ENCODE data around the gene M1AP.

Gene M1AP

GRCh38 chr2:74560591-74560990 lies 87.5 kb downstream of the M1AP start:
- no peak for DNase-seq (ENCODE audit: low read depth)
- TF ChIP-seq CTCF (conservative IDR thresholded peaks at IDR 0.05; ENCODE audit: low read length) = no peak

DNA sequence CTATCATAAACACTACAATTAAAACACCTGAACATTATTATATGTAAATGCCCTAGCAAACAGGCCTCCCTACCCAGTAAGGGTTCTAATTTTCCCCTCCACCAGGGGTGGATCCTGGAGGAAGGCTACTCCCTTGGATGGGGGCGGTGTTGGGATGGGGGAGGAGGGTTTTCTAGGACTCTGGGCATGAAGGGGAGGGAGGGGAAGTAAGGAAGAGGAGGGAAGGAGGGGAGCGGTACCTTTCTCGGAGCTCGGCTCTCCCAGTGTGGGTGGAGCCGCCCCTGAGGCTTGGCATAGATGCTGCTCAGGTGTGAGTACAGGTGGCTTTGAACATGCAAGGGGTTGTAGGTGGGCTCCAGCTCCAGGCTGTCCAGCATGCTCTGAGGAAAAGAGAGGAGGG lies 88.2 kb downstream of the M1AP start:
- no peak overlapping the region for H3K4me3 ChIP-seq (ENCODE audit: low read length)
- no peak for TF ChIP-seq CTCF (conservative IDR thresholded peaks at IDR 0.05; ENCODE audit: low read length)
- DNase-seq (ENCODE audit: low read depth) = no peak

More at GRCh38 chr2:74560591-74560990, 87.5 kb downstream of the M1AP start:
- H3K4me3 ChIP-seq (ENCODE audit: low read length) = no peak overlapping the region

GRCh38 chr2:74558284-74559230 lies 89.6 kb downstream of the M1AP start:
- no peak overlapping the region for H3K4me3 ChIP-seq (ENCODE audit: low read length)
- no peak for TF ChIP-seq CTCF (conservative IDR thresholded peaks at IDR 0.05; ENCODE audit: low read length)

GRCh38 chr2:74556831-74557370 lies 91.2 kb downstream of the M1AP start:
- DNase-seq (ENCODE audit: low read depth) = no peak
- no peak overlapping the region for H3K4me3 ChIP-seq (ENCODE audit: low read length)
- TF ChIP-seq CTCF (conservative IDR thresholded peaks at IDR 0.05; ENCODE audit: low read length) = no peak

More at GRCh38 chr2:74558284-74559230, 89.6 kb downstream of the M1AP start:
- DNase-seq (ENCODE audit: low read depth) = no peak

- no peak for TF ChIP-seq CTCF (conservative IDR thresholded peaks at IDR 0.05; ENCODE audit: low read length)
Observed at GRCh38 chr2:74556159-74556558, 92.0 kb downstream of the M1AP start.

GRCh38 chr2:74555610-74556103 lies 92.5 kb downstream of the M1AP start:
- DNase-seq (ENCODE audit: low read depth) = no peak
- peak overlapping the region; percentile 95 for H3K4me3 ChIP-seq (ENCODE audit: low read length)
- TF ChIP-seq CTCF (conservative IDR thresholded peaks at IDR 0.05; ENCODE audit: low read length) = no peak

More at GRCh38 chr2:74556159-74556558, 92.0 kb downstream of the M1AP start:
- peak overlapping the region; percentile 95; the same call in 1 of the 2 replicates for H3K4me3 ChIP-seq (ENCODE audit: low read length)
- no peak for DNase-seq (ENCODE audit: low read depth)

Measured in AG10803 (cell line).